NCI-H1105 (cell line): ENCODE data around the gene DLD.
"Not testable (repeated sequence)": the region's sequence is repeated elsewhere in the genome, so short reads cannot be mapped to it uniquely, and the experiment has no call there.

Experiments used
- DNase-seq: peaks from one replicate; lab custom pipeline; 2025; lab: John Stamatoyannopoulos, UW

Gene DLD

DNA sequence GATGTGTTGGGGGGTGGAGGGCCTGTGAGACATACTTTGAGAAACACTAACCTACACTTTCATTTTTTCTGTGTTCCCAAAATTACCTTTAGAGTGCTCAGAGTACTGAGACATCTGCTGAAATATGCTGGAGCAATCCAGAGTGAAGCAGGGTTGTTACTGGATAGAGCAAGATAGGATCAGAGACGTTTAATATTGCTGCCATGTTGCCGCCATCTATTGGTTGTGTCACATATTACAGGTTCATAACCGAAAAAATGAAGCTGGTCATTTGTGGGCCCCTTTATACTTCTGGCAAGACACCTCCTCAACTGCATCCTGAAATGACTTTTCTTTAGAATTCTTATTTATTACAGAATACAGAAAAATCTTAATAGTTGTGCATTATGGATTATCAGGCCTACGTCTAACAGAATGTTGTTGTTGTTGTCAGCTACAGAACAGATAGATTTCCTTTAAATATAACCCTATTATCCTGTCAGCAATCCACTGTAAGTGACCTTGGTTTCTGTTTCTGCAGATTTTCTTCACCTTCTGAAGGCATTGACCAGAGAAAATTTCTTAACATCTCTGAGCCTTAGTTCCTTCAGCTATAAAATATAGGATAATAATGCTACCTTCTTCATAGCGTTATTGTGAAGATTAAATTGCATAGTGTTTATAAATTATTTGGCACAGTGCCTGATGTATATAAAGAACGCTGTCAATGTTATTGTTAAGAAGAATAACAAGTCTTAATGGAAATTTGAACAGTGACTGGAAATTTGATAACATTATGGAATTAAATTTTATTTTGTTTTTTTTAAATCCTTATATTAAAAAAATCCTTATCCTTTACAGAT is 16.2 kb upstream of the DLD start:
- DNase-seq, result peak; percentile 51

DNA sequence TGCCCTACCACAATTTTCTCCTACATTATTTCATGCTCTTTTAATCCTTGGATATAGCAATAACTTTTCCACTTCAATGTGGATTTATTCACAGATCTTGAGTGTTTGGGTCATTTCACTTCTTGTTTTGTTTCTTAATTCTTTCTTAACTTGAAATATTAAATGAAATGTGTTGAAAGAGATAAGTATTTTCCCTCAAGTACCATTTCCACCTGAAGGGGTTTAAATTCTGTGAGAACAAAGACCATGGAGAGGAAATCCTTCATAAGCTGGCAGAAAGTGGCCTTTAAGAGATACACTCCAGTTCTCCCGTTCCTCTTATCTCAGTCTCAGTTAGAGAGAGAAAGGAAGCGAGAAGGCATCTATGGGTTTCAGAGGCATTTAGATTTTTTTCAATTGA is 14.1 kb upstream of the DLD start:
- no peak for DNase-seq

DNA sequence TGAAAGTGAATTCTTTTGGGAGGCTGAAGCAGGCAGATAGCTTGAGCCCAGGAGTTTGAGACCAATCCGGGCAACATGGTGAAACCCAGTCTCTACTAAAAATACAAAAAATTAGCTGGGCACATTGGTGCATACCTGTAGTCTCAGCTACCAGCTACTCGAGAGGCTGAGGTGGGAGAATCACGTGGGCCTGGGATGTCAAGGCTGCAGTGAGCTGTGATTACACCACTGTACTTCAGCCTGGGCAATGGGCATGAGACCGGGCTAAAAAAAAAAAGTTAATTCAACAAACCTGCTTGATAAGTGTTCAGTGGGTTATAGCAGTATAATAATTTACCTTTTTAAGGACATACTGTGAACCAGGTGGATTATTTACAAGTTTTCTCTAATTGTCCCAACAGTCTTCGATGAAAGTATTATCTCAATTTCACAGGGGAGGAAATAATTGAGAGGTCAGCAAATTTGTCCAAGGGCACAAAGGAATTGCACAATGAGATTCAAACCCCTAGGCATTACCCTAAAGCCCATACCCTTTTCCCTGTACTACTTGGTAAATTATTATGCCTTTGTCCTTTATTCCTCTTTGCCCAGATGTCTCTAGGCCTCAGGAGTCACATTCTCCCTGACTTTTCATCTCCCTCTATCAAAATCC is 13.1 kb upstream of the DLD start:
- no peak for DNase-seq

DNA sequence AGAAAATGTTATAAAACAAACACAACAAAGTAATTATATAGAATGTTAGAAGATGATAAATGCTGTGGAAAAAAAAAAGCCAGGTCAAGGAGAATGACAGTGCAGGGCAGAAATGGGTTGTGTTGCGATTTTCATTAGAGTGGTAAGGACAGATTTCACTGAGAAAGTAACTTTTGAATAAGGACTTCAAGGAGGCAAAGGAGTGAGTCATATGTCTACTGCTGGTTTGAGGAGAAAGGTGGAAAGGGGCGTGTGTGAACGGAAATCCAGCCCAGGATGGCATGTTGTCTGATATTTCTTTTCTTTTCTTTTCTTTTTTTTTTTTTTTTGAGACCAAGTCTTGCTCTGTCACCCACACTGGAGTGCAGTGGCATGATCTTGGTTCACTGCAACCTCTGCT is 12.3 kb upstream of the DLD start:
- DNase-seq, result no peak

DNA sequence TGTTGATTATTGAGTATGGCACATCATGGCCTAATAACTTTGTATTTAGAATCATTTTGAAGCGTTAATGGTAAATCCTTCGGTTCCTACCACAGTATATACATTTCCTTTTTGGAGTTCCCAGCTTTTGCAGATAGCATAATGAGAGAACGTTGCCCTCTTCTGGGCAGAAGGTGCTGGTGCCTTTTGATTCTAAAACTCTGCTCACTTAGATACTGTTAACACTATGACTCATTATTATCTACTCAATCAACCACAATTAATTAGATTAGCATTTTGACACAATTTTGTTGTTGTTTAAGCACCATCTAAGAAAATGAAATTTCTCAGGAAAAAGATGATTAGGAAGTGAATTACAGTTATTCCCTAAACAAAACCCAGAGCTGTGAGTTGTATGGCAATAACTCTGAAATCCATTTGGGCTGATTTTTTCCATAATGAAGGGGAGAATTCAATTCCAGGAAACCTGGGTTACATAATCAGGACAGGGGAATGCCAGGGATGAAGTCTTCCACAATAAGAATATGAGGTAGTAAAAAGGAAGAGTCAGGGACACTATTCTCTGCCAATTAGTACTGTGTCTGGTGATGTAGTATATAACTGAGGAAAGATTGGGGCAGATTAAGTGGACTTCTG is 11.5 kb upstream of the DLD start:
- DNase-seq, result peak; percentile 50

DNA sequence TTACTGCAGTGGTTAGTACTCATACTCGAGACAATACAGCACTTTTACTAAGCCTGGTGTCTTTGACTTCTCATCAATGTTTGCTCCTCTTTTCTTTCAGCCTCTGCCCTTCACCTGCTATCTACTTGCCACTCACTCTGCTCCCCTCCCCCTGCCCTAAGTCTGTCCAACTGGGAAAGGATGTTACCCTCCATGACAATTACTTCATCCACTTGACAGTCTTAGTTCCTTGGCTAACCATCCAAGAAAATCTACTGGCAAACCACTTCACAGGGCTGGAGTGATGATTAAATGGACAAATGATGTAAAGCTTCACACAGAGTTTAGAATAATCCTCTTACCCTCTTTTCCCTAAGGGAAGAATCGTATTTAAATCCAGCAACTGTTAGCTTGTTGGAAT is 8.2 kb upstream of the DLD start:
- no peak for DNase-seq

DNA sequence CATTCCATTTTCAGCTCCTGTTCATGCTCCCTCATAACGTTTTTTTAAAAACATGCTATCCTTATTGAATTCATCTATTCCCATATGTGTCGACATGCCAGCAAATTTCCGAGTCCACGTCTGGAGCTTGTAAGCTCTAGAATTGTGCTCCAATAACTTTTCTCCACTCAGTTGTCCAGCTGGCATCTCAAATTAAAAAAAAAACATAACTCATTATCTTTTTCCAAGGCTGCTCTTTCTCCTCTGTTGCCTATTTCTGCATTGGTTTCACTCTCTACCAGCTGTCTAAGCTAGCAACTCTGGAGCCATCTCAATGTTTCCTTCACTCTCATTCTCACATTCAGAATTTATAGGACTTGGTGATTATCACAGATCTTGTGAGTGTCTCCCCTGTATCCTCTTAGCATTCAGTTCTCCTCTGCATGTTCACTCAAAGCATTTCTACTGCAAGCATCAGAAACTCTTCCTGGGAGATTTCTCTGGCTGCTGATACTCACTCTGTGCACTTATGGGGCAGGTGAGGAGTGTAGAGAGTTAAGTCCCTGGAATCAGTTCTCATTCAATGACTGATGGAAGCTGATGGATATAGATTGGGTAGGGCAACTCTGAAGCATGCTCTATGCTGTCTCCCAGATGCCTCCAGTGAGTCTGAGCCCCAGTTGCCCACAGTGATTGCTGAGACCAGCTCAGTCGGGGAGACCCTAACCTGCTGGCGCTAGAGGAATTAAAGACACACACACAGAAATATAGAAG is 6.7 kb upstream of the DLD start:
- DNase-seq, result no peak

DNA sequence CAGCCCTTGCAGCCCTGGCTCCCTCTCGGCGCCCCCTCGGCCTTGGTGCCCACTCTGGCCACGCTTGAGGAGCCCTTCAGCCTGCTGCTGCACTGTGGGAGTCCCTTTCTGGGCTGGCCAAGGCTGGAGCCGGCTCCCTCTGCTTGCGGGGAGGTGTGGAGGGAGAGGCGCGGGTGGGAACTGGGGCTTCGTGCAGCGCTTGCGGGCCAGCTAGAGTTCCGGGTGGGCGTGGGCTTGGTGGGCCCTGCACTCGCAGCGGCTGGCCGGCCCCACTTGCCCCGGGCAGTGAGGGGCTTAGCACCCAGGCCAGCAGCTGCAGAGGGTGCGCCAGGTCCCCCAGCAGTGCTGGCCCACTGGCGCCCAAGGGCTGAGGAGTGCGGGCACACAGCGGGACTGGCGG is 3.2 kb upstream of the DLD start:
- DNase-seq, result not testable (repeated sequence)

DNA sequence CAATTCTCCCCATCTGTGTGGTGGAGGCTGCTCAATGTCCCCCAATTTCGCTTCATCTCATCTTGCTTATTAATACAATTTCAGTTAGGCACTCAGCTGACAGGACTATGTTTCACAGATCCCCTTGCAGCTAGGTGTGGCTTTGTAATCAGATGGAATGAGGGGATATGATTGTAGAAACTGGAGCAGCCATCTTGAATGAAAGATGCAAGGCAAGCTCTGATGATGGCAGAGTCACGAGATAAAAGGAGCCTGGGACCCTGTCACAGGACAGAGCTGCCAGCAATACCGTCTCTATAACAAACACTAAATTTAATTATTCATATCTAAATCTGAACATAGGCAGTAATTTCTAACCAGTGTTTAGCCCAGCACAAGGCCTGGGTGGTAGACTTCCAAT is 991 bp upstream of the DLD start:
- DNase-seq, result no peak

DNA sequence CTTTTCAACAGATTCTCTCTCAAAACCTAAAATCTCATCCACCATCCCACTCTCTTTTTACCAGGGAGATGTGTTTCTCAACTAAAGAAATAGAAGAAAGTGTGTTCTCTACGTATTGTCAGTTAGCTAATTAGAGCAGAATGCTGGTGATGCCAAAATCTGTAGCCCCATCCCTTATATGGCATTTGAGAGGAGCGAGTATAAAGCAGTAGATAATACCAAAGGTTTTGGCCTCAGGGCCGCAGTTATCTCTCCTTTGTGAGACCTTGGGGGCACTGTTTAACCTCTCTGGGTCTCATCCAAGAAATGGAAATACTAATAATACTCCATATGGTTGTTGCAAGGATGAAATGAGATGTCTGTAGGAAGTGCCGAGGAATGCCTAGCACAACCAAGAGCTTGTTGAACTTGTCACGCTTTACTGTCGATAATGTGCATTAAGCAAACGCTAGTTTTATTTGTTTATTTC is 456 bp upstream of the DLD start:
- DNase-seq, result peak; percentile 34

DNA sequence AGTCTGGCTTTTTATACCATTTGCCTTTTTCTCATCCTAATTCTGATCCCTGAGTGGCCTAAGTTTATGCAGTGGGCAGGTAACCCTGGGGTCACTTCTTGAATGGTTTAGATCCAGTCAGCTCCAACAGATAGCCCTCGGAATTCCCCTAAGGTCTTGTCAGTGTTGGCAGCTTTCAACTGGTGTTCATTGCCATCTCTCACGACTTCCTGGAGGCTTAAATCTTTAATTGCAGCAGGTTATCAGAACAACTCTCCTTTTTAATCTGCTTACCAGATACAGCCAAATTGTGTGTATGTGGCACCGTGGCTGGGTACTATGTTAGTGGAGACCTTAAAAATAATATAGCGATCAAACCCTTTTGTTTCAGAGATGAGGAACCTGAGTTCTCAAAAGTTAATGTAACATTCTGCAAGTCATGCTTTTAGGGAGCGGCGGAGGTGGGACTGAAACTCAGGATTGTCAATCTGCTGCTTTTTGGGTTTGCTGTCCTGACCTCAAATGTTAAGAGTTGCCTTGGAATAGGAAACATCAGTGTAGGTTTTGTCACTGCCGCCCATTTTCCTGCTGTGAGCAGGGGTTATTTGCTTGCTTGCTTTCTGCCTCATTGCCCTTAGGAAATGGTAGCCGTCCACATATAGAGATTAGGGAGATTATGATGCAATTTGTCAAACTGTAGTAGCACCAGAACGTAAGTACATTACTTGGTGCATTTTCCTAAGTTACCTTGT is 818 bp downstream of the DLD start:
- DNase-seq, result no peak

DNA sequence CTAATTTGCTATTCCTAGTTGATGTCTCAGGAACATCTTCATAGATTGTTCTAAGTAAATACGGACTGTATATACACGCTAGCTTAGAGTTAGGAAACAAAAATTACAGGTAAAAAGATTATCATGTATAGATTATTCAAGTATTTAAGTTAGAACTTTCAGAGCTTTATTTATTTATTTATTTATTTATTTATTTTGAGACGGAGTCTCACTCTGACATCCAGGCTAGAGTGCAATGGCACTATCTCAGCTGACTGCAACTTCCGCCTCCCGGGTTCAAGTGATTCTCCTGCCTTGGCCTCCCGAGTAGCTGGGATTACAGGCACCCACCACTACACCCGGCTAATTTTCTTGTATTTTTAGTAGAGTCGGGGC is 1.4 kb downstream of the DLD start:
- DNase-seq, result not testable (repeated sequence)

DNA sequence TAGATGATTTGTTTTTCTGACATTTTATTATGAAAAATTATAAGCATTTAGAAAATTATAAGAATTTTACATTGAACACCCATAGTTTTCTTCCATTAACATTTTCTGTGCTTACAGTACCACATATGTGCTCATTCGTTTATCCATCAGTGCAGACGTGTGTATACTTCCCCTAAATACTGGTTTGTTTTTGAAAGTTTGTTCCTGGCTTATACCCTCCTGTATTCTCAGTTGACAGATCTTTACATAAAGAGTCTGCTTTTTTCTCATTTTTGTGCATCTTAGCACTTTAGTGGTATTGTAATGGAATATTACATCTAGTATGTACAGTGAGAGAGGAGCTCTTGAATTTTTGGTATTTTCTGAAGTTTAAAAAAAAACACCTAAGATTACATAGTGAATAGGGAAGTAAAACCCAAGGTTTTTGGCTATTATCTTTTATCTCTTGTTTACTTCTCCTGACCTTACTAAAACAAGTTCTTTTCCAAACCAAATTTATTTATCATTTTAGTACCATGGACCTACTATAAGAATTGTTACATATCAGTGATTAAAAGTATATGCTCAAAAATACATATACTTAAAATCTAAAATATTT is 8.1 kb downstream of the DLD start:
- DNase-seq, result no peak

DNA sequence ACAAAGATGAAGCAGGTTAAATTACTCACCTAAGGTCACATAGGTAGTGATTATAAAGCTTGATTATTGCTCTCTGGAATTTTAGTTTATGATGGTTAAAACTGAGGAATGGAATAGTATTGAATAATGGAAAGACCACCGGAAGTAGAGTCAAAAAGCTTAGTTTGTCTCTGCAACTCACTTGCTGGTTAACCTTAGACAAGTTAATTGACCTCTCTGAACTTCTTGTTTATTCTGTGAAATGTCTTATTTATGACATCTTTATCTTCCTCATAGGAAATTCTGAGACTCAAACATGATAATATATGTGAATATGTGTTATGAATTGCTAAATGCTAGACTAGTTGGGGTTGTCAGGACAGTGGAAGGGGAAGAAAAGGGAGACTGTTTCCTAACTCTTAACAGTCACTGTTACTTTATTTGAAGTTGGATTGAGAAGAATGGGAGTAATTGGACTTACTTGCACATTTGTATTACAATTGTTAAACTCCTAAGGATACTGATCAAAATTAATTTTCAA is 9.6 kb downstream of the DLD start:
- DNase-seq, result no peak

DNA sequence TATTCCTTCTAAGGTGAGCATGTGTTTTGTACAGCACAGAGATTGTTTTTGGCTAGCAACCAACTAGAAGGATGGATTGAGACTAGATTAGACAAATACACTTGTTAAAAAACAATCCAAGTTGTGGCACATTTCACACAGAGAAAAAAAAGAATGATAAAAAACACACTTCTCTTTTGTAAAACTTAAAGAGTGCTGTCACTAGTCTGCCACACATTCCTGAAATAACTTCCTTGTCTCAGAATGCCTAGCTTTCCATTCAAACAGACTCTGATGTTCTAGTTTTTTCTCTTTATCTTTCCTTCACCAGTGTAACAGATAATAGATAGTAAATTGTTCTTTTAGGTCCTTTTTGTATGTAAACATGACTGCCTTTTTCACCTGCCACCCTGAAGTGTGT is 11.4 kb downstream of the DLD start:
- DNase-seq, result no peak

DNA sequence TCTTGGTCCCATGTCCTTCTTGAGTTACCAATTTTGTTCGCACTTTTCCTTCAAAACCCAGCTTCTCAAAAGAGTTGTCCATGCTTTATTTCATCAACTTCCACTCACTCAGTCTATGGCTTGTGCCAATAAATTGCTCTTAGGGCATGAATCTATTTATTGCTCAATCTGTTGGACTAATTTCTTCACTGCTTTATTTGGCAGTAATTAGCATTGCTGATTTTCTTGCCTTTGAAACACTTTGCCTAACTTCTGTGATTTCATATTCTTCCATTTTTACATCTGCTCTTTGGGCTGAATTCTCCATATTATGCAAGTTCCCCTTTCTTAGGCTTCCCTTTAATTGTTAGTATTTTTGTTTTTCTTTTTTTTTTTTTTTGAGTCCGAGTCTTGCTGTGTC is 16.8 kb downstream of the DLD start:
- no peak for DNase-seq

DNA sequence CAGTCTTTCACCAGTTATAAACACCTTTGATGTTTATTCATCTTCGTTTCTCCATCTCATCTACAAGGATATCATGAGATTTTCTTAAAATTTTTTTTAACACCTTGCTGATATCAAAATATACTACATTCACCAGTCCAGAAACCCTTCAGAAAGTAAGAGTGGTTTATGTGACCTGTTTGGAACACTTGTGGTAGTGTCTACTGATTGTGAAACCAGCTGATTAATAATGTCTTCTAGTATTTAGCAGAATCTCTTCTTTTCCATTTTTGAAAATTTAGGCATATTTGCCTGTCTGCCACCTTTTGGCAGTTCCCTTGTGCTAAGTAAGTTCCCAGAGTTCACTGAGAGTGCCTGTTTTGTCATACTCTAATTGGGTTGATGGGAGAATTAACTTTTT is 18.5 kb downstream of the DLD start:
- no peak for DNase-seq

DNA sequence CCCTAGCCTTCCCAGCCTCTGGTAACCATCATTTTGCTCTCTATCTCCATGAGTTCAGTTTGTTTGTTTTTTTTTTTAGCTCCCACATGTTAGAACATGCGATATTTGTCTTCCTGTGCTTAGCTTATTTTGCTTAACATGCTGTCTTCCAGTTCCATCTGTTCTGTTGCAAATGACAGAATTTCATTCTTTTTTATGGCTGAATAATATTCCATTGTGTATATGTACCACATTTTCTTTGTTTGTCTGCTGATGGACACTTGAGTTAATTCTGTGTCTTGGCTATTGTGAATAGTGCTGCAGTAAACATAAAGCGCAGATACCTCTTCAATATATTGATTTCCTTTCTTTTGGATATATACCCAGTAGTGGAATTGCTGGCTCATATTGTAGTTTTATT is 21.0 kb downstream of the DLD start:
- DNase-seq, result no peak

DNA sequence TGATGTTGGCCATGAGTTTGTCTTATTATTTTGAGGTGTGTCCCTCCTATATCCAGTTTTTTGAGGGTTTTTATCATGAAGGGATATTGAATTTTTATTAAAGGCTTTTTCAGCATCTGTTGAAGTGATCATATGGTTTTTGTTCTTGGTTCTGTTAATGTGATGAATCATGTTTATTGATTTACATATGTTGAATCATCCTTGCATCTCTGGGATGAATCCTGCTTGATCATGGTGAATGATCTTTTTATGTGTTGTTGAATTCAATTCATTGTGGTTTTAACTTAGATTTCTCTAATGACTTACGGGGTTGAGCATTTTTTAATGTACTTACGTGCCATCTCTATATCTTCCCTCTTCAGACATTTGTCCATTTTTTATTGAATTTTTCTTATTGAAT is 22.9 kb downstream of the DLD start:
- no peak for DNase-seq

DNA sequence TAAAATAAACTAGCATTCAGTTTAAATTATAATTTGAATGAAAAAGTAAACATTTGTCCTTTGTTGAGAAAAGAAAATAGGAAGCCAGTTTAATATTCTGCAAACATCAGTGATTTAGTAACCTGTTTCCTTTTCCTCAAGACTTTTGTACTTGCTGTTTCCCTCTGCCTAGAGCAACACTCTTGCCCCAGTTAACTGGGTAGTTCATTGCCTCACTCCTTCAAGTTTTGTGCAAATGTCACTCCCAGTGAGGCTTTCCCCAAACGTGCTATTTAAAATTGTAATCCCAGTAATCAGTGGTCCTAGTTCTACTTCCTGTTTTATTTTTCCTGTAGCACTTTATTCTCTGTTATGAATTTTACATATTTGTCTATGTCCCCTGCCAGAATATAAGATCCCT is 23.8 kb downstream of the DLD start:
- DNase-seq, result no peak

DNA sequence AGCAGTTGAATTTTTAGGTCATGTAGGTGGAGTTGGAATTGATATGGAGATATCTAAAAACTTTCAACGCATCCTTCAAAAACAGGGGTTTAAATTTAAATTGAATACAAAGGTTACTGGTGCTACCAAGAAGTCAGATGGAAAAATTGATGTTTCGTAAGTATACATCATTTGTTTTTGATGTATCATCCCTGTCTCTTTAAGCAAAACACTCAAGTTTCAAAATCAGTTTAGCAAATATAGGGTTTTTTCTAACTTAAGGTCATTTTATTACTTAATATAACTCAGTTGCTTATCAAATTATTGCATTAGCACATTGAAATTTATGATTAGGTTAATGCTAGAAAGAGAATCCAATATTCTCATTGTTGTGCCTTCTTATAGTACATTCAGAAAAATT is 24.6 kb downstream of the DLD start:
- no peak for DNase-seq
